ENCODE results near the gene CCDC51. TPM values are rescaled to one million over a fixed set of nuclear protein-coding genes. Genes with fewer than 3 reads are reported as not detected.

The CCDC51 gene
- total RNA-seq, 2 donors from 2014 or later: 13.0 to 23.3 TPM

GRCh38 chr3:48416091-48416505, 23.8 kb downstream of the CCDC51 start:
- no peak for ATAC-seq
- Mint-ChIP-seq H3K27ac (no peak overlapping the region), H3K27me3 (no peaks in the 10 kb centered on the region), H3K4me1 (ENCODE audit: low read depth in 2 of 2) (no peaks in the 10 kb centered on the region), H3K36me3 (no peaks in the 10 kb centered on the region), H3K4me3 (no peak overlapping the region), H3K9me3 (no peaks in the 10 kb centered on the region)
- no peak for DNase-seq (ENCODE audit: low spot score)

- Mint-ChIP-seq H3K27ac (no peak overlapping the region), H3K4me3 (no peak overlapping the region), H3K27me3 (no peaks in the 10 kb centered on the region), H3K4me1 (ENCODE audit: low read depth in 2 of 2) (no peaks in the 10 kb centered on the region), H3K9me3 (no peaks in the 10 kb centered on the region), H3K36me3 (no peaks in the 10 kb centered on the region)
- DNase-seq (ENCODE audit: low spot score) (no peak), ATAC-seq (no peak)
Measured at GRCh38 chr3:48415251-48415953, 24.5 kb downstream of the CCDC51 start.

GRCh38 chr3:48414376-48415250, 25.3 kb downstream of the CCDC51 start:
- Mint-ChIP-seq H3K4me1 (ENCODE audit: low read depth in 2 of 2) (no peaks in the 10 kb centered on the region), H3K27me3 (no peaks in the 10 kb centered on the region), H3K36me3 (no peaks in the 10 kb centered on the region), H3K9me3 (no peaks in the 10 kb centered on the region), H3K27ac (no peak overlapping the region), H3K4me3 (no peak overlapping the region)
- DNase-seq (ENCODE audit: low spot score) (no peak), ATAC-seq (no peak)

- H3K27ac Mint-ChIP-seq: no peak overlapping the region
- H3K4me3 Mint-ChIP-seq: no peak overlapping the region
- H3K27me3 Mint-ChIP-seq: no peaks in the 10 kb centered on the region
- H3K4me1 Mint-ChIP-seq (ENCODE audit: low read depth in 2 of 2): no peaks in the 10 kb centered on the region
- no peak for DNase-seq (ENCODE audit: low spot score)
- H3K9me3 Mint-ChIP-seq: no peaks in the 10 kb centered on the region
- no peak for ATAC-seq
- no peaks in the 10 kb centered on the region for H3K36me3 Mint-ChIP-seq
Measured at GRCh38 chr3:48413611-48414010, 26.3 kb downstream of the CCDC51 start.

GRCh38 chr3:48413086-48413485, 26.8 kb downstream of the CCDC51 start:
- Mint-ChIP-seq H3K36me3 (no peaks in the 10 kb centered on the region), H3K4me1 (ENCODE audit: low read depth in 2 of 2) (no peaks in the 10 kb centered on the region), H3K27ac (no peak overlapping the region), H3K9me3 (no peaks in the 10 kb centered on the region), H3K4me3 (no peak overlapping the region), H3K27me3 (no peaks in the 10 kb centered on the region)
- DNase-seq (ENCODE audit: low spot score): no peak
- no peak for ATAC-seq

- no peaks in the 10 kb centered on the region for H3K9me3 Mint-ChIP-seq
- H3K4me1 Mint-ChIP-seq (ENCODE audit: low read depth in 2 of 2): no peaks in the 10 kb centered on the region
- no peak overlapping the region for H3K27ac Mint-ChIP-seq
- ATAC-seq (no peak), DNase-seq (ENCODE audit: low spot score) (no peak)
- H3K27me3 Mint-ChIP-seq: no peaks in the 10 kb centered on the region
- no peak overlapping the region for H3K4me3 Mint-ChIP-seq
- no peaks in the 10 kb centered on the region for H3K36me3 Mint-ChIP-seq
Measured at GRCh38 chr3:48412375-48413001, 27.4 kb downstream of the CCDC51 start.

GRCh38 chr3:48411606-48412374, 28.1 kb downstream of the CCDC51 start:
- Mint-ChIP-seq H3K27ac (no peak overlapping the region), H3K9me3 (no peaks in the 10 kb centered on the region), H3K4me3 (no peak overlapping the region), H3K36me3 (no peaks in the 10 kb centered on the region), H3K27me3 (no peaks in the 10 kb centered on the region), H3K4me1 (ENCODE audit: low read depth in 2 of 2) (no peaks in the 10 kb centered on the region)
- DNase-seq (ENCODE audit: low spot score) (peak; percentile 34), ATAC-seq (peak in 1 of 2 donors; percentile 2)

GRCh38 chr3:48411041-48411588, 28.8 kb downstream of the CCDC51 start:
- DNase-seq (ENCODE audit: low spot score): peak; percentile 39
- H3K27ac Mint-ChIP-seq: no peak overlapping the region
- no peaks in the 10 kb centered on the region for H3K27me3 Mint-ChIP-seq
- no peaks in the 10 kb centered on the region for H3K4me1 Mint-ChIP-seq (ENCODE audit: low read depth in 2 of 2)
- H3K9me3 Mint-ChIP-seq: no peaks in the 10 kb centered on the region
- no peak for ATAC-seq
- H3K36me3 Mint-ChIP-seq: no peaks in the 10 kb centered on the region
- H3K4me3 Mint-ChIP-seq: no peak overlapping the region

- Mint-ChIP-seq H3K27me3 (no peaks in the 10 kb centered on the region), H3K27ac (no peak overlapping the region), H3K9me3 (no peaks in the 10 kb centered on the region), H3K4me3 (no peak overlapping the region), H3K4me1 (ENCODE audit: low read depth in 2 of 2) (no peaks in the 10 kb centered on the region), H3K36me3 (no peaks in the 10 kb centered on the region)
- DNase-seq (ENCODE audit: low spot score) (no peak), ATAC-seq (no peak)
Measured at GRCh38 chr3:48410205-48411040, 29.5 kb downstream of the CCDC51 start.

- ATAC-seq: no peak
- Mint-ChIP-seq H3K4me1 (ENCODE audit: low read depth in 2 of 2) (no peaks in the 10 kb centered on the region), H3K27ac (no peak overlapping the region), H3K9me3 (no peaks in the 10 kb centered on the region), H3K27me3 (no peaks in the 10 kb centered on the region), H3K4me3 (no peak overlapping the region), H3K36me3 (no peaks in the 10 kb centered on the region)
- peak; percentile 54 for DNase-seq (ENCODE audit: low spot score)
Measured at GRCh38 chr3:48409291-48410201, 30.4 kb downstream of the CCDC51 start.

GRCh38 chr3:48408823-48409281, 31.1 kb downstream of the CCDC51 start:
- no peak overlapping the region for H3K4me3 Mint-ChIP-seq
- no peaks in the 10 kb centered on the region for H3K36me3 Mint-ChIP-seq
- ATAC-seq: no peak
- H3K27ac Mint-ChIP-seq: no peak overlapping the region
- no peaks in the 10 kb centered on the region for H3K27me3 Mint-ChIP-seq
- H3K4me1 Mint-ChIP-seq (ENCODE audit: low read depth in 2 of 2): no peaks in the 10 kb centered on the region
- DNase-seq (ENCODE audit: low spot score): peak; percentile 52
- H3K9me3 Mint-ChIP-seq: no peaks in the 10 kb centered on the region
